GM12872 (cell line): ENCODE data around the gene TRIM71.

Source experiments
- TF ChIP-seq, protein P1 (sequence below): IDR thresholded peaks from 3 replicates; pipeline ENCODE4 v1.5.1; 2011; ENCODE audit warnings: low read depth, mild to moderate bottlenecking, low read length, moderate library complexity; ENCODE audit not compliant: insufficient read depth

The TRIM71 gene

DNA sequence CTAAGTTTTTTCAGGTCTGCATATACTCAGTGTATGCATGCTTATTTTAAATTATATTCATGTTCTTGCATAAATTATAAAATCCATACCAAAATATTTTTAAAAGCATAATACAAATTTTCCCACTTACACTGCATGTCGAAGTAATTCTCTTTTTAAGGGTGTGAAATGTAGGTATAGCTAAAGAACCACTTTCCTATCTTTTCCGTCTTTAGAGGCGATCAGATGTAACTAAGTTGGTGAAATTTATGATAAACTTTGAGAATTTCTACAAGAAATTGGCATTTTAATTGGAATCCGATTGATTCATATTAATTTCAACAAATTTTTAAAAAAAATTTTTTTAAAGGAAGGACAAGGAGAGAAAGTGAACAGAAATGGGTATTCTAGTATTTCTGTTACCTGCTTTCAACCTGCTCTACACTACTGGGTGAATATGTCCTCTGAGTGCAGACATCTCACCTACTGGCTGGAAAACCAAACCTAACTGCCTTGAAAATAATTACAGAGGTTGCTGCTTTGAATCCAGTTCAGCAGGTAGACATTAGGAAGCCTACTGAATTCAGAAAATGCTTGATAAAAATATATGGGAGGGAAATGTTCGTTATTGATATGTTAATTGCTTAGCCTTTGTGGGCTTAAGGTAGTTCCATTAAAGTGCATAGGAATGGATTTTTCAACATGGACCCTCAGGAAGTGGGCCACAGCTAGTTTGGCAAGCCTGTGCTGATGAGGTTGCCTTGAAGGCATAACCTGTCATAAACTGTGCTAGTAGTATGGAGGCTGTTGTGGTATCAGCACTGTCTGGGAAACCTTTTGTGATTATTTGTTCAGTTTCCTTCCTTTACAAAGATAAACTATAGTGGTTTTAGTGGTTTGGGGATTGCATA lies 5.1 kb downstream of the TRIM71 start:
- TF ChIP-seq, protein P1, sequence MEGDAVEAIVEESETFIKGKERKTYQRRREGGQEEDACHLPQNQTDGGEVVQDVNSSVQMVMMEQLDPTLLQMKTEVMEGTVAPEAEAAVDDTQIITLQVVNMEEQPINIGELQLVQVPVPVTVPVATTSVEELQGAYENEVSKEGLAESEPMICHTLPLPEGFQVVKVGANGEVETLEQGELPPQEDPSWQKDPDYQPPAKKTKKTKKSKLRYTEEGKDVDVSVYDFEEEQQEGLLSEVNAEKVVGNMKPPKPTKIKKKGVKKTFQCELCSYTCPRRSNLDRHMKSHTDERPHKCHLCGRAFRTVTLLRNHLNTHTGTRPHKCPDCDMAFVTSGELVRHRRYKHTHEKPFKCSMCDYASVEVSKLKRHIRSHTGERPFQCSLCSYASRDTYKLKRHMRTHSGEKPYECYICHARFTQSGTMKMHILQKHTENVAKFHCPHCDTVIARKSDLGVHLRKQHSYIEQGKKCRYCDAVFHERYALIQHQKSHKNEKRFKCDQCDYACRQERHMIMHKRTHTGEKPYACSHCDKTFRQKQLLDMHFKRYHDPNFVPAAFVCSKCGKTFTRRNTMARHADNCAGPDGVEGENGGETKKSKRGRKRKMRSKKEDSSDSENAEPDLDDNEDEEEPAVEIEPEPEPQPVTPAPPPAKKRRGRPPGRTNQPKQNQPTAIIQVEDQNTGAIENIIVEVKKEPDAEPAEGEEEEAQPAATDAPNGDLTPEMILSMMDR: no peak

DNA sequence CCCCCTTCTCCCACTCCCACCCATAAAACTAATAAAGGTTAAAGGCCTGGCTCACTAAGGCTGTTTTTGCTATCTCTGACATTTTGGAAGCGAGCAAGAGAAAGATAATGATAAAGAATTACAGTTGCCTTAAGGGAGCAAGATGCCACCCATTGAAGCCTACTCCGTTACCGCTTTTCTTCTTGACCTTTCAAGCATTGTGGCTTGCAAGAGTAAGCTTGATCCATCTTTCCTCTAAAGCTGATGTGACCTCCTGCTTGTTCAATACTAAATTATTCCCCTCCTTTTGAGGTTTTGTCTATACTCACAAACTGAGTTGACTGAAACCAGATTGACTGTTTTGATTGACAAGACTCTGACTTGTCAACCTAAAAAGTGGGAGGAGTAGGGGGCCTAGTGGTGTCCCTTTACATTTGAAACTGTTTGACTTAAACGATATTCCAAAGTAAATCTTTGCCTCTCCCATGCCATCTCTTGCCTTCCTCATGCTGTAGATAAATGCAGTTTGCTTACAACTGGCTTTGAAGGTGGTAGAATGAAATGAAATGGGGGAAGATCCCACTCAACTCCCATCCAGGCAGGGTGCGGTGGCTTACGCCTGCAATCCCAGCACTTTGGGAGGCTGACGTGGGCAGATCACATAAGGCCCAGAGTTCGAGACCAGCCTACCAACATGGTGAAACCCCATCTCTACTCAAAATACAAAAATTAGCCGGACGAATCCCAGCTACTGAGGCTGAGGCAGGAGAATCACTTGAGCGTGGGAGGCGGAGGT lies 8.0 kb downstream of the TRIM71 start:
- TF ChIP-seq, protein P1: no peak

- TF ChIP-seq, protein P1: no peak
Observed at GRCh38 chr3:32831062-32831461, 13.3 kb downstream of the TRIM71 start.

DNA sequence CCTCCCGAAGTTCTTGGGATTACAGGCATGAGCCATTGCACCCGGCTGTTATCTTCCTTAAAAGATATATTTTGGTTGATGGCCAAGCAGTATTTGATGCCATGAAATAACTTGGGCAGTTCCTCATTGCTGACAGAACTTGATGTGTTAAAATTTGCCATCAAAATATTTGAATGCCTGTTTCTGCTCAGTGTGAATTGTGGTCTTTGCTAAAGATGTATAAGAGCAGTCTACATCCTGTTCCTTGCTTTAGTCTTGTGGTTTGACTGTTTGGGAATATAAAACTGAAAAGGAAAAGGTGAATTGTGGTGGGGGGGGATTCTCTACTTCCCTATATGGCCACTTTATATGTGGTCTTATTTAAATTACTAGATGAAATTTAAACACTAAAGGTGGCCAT lies 14.0 kb downstream of the TRIM71 start:
- TF ChIP-seq, protein P1: no peak

DNA sequence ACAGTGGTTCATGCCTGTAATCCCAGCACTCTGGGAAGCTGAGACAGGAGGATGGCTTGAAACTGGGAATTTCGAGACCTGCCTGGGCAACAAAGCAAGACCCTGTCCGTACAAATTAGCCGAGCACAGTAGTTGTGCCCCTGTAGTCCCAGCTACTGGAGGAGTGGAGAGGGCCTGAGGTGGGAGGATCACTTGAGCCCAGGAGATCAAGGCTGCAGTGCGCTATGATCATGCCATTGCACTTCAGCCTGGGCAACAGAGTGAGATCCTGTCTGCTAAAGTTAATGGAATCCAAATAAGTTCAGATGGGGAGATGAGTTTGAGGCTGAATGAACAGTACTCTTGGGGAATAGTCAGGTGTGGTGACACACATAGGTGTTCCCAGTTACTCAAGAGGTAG lies 14.4 kb downstream of the TRIM71 start:
- TF ChIP-seq, protein P1: no peak

GRCh38 chr3:32835049-32835371 lies 17.2 kb downstream of the TRIM71 start:
- TF ChIP-seq, protein P1: no peak

DNA sequence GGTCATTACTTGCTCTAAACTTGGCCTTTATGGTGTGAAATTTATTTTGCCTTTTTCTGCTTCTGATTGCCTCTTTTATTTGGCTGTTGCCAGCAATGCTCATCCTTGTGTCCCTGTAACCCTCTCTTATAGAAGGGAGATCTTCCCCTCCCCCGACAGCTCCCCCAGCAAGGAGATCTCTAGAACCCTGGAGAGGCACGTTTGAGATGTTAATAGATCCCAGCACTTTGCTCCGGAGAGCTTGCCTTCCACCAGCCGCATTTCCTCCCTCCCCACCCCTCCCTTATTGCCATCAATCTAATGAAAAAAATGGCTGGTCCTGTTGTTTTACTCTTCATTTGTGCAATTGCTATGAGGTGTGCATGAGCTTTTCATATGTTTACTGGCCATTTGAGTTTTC lies 18.2 kb downstream of the TRIM71 start:
- TF ChIP-seq, protein P1: no peak
